Measurements from ENCODE around the gene ENOSF1.
"Not testable (repeated sequence)": the region's sequence is repeated elsewhere in the genome, so short reads cannot be mapped to it uniquely, and the experiment has no call there.

ENOSF1 gene

DNA sequence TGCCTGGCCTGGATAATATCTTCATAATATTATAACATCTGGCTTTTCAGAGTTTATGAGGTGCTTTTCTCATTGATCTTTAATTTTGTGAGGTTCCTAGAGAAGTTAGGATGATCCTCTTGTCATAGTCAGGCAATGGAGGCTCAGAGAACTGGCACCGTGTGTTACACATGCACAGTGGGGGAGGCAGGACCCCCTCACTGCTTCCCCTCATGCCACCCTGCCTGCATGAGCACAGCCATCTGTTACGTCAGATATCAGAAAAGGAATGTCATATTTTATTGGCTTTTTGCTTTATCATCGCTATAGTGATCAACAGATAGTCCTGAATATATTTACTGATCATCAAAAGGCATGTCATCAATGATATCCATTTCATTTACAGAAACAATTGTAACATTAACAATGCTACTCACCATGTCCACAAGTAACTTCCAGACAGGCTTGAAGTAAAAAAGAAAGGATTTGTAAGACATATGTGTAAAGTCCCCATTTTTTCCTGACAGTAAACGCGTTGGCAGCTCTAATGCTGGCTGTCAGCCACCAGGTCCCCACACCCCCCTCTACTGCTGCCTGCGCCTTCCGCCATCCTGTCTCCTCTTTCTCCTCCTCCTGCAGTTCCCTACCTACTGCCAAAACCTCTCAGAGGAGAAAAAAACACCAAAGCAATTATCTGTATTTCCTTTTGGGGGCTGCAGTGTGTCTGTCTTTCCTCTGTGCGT is 18.8 kb downstream of the ENOSF1 start:
- Histone ChIP-seq H3K4me3 (no peak overlapping the region), H3K9ac (ENCODE audit: insufficient read length) (no peak overlapping the region), H3K36me3 (ENCODE audit: insufficient read depth, low read length) (no peaks in the 10 kb centered on the region), H3K9me3 (ENCODE audit: low read depth, low read length) (no peaks in the 10 kb centered on the region), H3K27ac (no peak overlapping the region)
- TF ChIP-seq FOXP2 (optimal IDR thresholded peaks at IDR 0.05; ENCODE audit: control extremely low read depth, extremely low read length, insufficient read depth) (no peak), POLR2AphosphoS5 (IDR thresholded peaks at IDR 0.05; ENCODE audit: borderline replicate concordance, low read depth, low read length) (no peak), EZH2 (IDR thresholded peaks at IDR 0.05) (no peak)
- DNase-seq (ENCODE audit: low read depth, low spot score): no peak

DNA sequence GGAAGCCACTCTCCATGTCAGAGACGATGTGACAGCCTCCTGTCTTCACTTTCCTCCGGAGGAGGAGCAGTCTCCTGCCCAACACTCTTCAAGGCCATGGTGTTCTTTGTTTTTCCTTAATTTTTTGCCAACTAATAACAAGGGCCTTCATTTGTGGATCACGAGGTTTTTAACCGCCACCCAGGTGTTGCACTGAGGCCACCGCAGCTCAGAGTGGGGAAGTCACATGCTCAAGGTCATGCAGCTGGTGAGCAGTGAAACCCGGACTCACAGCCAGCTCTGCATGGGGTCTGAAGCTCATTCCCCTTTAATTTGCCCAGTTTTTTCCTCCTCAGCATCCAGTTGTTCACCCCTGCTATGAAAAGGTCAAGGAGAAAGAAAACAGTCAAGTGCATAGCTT is 19.6 kb downstream of the ENOSF1 start:
- no peak overlapping the region for H3K9ac ChIP-seq (ENCODE audit: insufficient read length)
- no peaks in the 10 kb centered on the region for H3K36me3 ChIP-seq (ENCODE audit: insufficient read depth, low read length)
- no peak for DNase-seq (ENCODE audit: low read depth, low spot score)
- no peak overlapping the region for H3K27ac ChIP-seq
- no peaks in the 10 kb centered on the region for H3K9me3 ChIP-seq (ENCODE audit: low read depth, low read length)
- no peak overlapping the region for H3K4me3 ChIP-seq
- TF ChIP-seq FOXP2 (optimal IDR thresholded peaks at IDR 0.05; ENCODE audit: control extremely low read depth, extremely low read length, insufficient read depth) (no peak), EZH2 (IDR thresholded peaks at IDR 0.05) (no peak), POLR2AphosphoS5 (IDR thresholded peaks at IDR 0.05; ENCODE audit: borderline replicate concordance, low read depth, low read length) (no peak)

GRCh38 chr18:688323-688722 is 24.1 kb downstream of the ENOSF1 start:
- H3K27ac ChIP-seq: no peak overlapping the region
- TF ChIP-seq FOXP2 (optimal IDR thresholded peaks at IDR 0.05; ENCODE audit: control extremely low read depth, extremely low read length, insufficient read depth) (no peak), POLR2AphosphoS5 (IDR thresholded peaks at IDR 0.05; ENCODE audit: borderline replicate concordance, low read depth, low read length) (no peak), EZH2 (IDR thresholded peaks at IDR 0.05) (no peak)

DNA sequence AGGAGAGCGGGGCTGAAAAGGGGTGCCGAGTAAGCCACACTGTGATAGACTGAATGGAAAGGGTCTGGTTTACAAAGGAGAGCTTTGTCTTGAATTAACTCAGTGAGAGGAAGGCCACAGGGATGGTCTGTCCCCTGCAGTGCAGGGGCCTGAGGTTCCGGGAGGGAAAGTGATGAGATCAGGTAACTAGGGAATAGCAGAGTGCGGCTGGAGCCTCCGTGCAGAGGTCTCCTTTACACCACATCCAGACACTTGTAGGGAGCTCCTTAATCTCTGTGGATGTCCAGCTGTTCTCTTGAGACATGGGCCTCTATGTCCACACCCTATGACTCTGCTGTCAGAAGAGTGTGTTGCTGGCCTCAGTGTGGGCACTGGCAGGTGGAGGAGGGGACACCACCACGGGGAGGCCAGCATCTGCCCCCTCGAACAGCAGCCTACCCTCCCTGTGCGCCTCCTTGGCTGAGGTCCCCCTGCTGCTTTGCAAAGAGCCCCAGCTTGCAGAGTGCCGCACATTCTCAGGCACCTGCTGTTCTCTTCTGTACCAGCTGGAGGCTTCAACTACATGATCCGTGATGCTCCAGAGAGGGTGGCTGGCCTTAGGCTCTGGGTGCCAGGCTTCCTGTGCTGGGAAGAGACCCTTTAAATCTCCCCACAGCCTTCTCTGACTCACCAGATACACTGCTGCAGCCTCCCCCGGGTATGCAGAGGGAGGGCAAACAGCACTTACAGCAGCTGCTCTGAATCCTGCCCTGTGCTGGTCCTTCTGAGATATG is 25.9 kb downstream of the ENOSF1 start:
- Histone ChIP-seq H3K4me3 (no peak overlapping the region), H3K27ac (no peak overlapping the region), H3K36me3 (ENCODE audit: insufficient read depth, low read length) (no peaks in the 10 kb centered on the region), H3K9ac (ENCODE audit: insufficient read length) (no peak overlapping the region), H3K9me3 (ENCODE audit: low read depth, low read length) (no peaks in the 10 kb centered on the region)
- TF ChIP-seq EZH2 (IDR thresholded peaks at IDR 0.05): no peak
- TF ChIP-seq POLR2AphosphoS5 (IDR thresholded peaks at IDR 0.05; ENCODE audit: borderline replicate concordance, low read depth, low read length): no peak
- no peak for TF ChIP-seq FOXP2 (optimal IDR thresholded peaks at IDR 0.05; ENCODE audit: control extremely low read depth, extremely low read length, insufficient read depth)
- DNase-seq (ENCODE audit: low read depth, low spot score): no peak

More at GRCh38 chr18:688323-688722, 24.1 kb downstream of the ENOSF1 start:
- no peak for DNase-seq (ENCODE audit: low read depth, low spot score)
- H3K9ac ChIP-seq (ENCODE audit: insufficient read length): no peak overlapping the region
- no peaks in the 10 kb centered on the region for H3K36me3 ChIP-seq (ENCODE audit: insufficient read depth, low read length)
- H3K9me3 ChIP-seq (ENCODE audit: low read depth, low read length): no peaks in the 10 kb centered on the region
- no peak overlapping the region for H3K4me3 ChIP-seq

- H3K36me3 ChIP-seq (ENCODE audit: insufficient read depth, low read length): no peaks in the 10 kb centered on the region
Observed at GRCh38 chr18:685438-685837, 27.0 kb downstream of the ENOSF1 start.

GRCh38 chr18:683531-683930 is 28.9 kb downstream of the ENOSF1 start:
- TF ChIP-seq POLR2AphosphoS5 (IDR thresholded peaks at IDR 0.05; ENCODE audit: borderline replicate concordance, low read depth, low read length): no peak
- no peak for TF ChIP-seq EZH2 (IDR thresholded peaks at IDR 0.05)
- no peak for DNase-seq (ENCODE audit: low read depth, low spot score)
- Histone ChIP-seq H3K9me3 (ENCODE audit: low read depth, low read length) (no peaks in the 10 kb centered on the region), H3K9ac (ENCODE audit: insufficient read length) (no peak overlapping the region), H3K36me3 (ENCODE audit: insufficient read depth, low read length) (no peaks in the 10 kb centered on the region), H3K4me3 (no peak overlapping the region), H3K27ac (no peak overlapping the region)

More at GRCh38 chr18:685438-685837, 27.0 kb downstream of the ENOSF1 start:
- H3K27ac ChIP-seq: no peak overlapping the region
- no peak overlapping the region for H3K4me3 ChIP-seq
- DNase-seq (ENCODE audit: low read depth, low spot score): no peak
- no peak overlapping the region for H3K9ac ChIP-seq (ENCODE audit: insufficient read length)
- no peaks in the 10 kb centered on the region for H3K9me3 ChIP-seq (ENCODE audit: low read depth, low read length)
- TF ChIP-seq POLR2AphosphoS5 (IDR thresholded peaks at IDR 0.05; ENCODE audit: borderline replicate concordance, low read depth, low read length) (no peak), EZH2 (IDR thresholded peaks at IDR 0.05) (no peak), FOXP2 (optimal IDR thresholded peaks at IDR 0.05; ENCODE audit: control extremely low read depth, extremely low read length, insufficient read depth) (no peak)

GRCh38 chr18:682833-683232 is 29.6 kb downstream of the ENOSF1 start:
- no peak overlapping the region for H3K4me3 ChIP-seq
- no peak for TF ChIP-seq POLR2AphosphoS5 (IDR thresholded peaks at IDR 0.05; ENCODE audit: borderline replicate concordance, low read depth, low read length)
- TF ChIP-seq FOXP2 (optimal IDR thresholded peaks at IDR 0.05; ENCODE audit: control extremely low read depth, extremely low read length, insufficient read depth): no peak
- TF ChIP-seq EZH2 (IDR thresholded peaks at IDR 0.05): no peak
- no peaks in the 10 kb centered on the region for H3K36me3 ChIP-seq (ENCODE audit: insufficient read depth, low read length)
- H3K9ac ChIP-seq (ENCODE audit: insufficient read length): no peak overlapping the region
- H3K9me3 ChIP-seq (ENCODE audit: low read depth, low read length): no peaks in the 10 kb centered on the region
- no peak for DNase-seq (ENCODE audit: low read depth, low spot score)
- H3K27ac ChIP-seq: no peak overlapping the region

DNA sequence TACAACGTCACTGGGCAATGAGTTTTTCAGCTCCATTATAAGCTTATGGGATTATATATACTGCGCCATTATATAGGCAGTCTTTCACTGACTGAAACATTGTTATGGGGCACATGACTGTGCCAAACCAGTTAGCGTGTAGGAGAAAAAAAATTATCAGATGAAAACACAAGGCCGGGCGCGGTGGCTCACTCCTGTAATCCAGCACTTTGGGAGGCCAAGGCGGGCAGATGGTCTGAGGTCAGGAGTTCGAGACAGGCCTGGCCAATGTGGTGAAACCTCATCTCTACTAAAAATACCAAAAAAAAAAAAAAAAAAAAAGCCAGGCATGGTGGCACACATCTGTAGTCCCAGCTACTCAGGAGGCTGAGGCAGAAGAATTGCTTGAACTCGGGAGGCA is 30.0 kb downstream of the ENOSF1 start:
- H3K9me3 ChIP-seq (ENCODE audit: low read depth, low read length); H3K27ac ChIP-seq; H3K4me3 ChIP-seq; H3K36me3 ChIP-seq (ENCODE audit: insufficient read depth, low read length); H3K9ac ChIP-seq (ENCODE audit: insufficient read length); DNase-seq (ENCODE audit: low read depth, low spot score): not testable (repeated sequence)
